Activated T-helper 1 cell treated with Interleukin-2 at 50 U/mL for 16 hours (primary cell): ENCODE data around the gene CAB39L.

ENCODE experiments used
- DNase-seq: peaks from one replicate; pipeline ENCODE4 v3.0.0-alpha.2; 2020; ENCODE audit warnings: low read depth

CAB39L gene

GRCh38 chr13:49400755-49401659 lies 42.9 kb downstream of the CAB39L start:
- no peak for DNase-seq

- no peak for DNase-seq
Measured at GRCh38 chr13:49399801-49400472, 43.9 kb downstream of the CAB39L start.

DNA sequence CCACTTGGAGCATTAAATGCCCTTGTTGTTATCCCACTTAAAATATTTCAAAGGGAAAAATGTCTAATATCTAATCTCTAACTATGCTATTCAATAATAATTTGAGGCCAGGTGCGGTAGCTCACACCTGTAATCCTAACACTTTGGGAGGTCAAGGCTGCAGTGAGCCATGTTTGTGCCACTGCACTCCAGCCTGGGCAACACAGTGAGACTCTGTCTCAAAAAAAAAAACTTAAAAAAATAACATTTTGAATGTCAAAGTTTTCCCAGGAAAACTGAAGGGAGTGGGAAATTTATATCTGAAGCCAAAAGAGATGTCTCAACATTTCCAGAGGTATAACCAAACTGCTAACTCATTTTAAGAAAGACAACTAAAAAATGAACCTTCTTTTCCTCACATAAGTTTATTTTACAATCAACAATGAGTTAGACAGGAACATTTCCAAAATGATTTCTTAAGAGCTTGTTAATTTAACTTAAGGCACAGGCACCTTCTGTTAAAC lies 47.9 kb downstream of the CAB39L start:
- DNase-seq, result no peak

GRCh38 chr13:49395451-49395865 lies 48.4 kb downstream of the CAB39L start:
- DNase-seq, result no peak

DNA sequence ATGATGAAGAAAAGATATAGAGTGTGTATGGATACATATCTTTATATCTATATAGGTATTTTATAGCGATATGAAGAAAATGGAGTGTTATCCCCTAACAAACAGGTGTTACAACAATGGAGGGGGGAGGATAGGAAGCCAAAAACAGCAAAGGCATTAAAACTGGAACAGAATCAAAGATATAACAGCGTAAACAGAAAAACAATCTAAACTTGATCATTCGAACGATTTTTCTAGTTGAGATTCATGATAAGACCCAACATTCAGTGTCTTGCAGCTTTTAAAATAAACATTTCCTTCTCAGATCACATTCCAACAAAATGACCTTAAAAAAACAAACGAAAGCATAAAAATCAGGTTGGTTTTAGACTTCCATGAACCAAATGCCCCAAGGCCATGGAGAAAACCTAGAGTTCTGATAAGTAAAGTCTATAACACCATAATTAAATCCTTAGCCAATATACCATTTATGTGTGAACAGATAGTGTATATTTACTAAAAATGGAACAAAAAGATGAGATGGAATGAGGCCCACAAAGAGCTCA lies 55.7 kb downstream of the CAB39L start:
- DNase-seq, result no peak

DNA sequence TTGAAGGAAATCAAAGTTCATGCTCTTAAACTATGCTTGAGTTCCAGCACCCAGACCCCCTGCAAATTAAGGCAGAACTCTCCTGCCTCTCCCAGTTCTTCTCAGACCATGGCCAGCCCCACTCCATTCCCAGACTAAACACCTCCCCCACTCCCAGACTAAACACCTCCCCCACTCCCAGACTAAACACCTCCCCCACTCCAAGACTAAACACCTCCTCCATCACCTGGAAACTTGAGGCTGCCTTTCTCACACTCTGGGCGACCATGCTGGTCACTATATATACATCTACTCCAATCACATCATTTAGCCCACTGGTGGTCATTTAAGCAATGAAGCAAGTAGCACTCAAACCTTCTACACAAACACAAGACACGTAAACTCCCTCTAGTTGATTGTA lies 57.2 kb downstream of the CAB39L start:
- DNase-seq, result no peak

DNA sequence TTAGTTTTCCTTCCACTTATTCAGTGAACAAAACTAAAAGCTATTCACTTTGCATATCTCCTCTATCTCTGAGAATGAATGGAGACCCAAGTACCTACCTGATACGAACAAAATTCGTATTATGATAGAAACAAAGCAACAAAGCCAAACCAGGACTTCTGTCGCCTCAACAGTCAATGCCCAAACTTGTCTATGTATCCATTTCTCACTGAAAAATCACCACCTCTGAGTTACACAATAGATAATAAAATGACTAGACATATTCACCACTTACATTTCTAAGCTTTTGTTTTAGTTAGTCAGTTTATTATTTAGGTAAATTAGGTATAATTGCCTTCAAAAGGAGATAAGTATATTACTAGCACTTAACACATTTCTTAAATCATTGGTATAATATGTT lies 67.7 kb downstream of the CAB39L start:
- DNase-seq, result no peak

- no peak for DNase-seq
Measured at GRCh38 chr13:49374585-49375290, 69.1 kb downstream of the CAB39L start.

- no peak for DNase-seq
Measured at GRCh38 chr13:49373716-49374115, 70.1 kb downstream of the CAB39L start.

- no peak for DNase-seq
Measured at GRCh38 chr13:49371943-49372613, 71.8 kb downstream of the CAB39L start.

- no peak for DNase-seq
Measured at GRCh38 chr13:49370371-49370770, 73.5 kb downstream of the CAB39L start.

GRCh38 chr13:49369866-49370265 lies 74.0 kb downstream of the CAB39L start:
- no peak for DNase-seq

DNA sequence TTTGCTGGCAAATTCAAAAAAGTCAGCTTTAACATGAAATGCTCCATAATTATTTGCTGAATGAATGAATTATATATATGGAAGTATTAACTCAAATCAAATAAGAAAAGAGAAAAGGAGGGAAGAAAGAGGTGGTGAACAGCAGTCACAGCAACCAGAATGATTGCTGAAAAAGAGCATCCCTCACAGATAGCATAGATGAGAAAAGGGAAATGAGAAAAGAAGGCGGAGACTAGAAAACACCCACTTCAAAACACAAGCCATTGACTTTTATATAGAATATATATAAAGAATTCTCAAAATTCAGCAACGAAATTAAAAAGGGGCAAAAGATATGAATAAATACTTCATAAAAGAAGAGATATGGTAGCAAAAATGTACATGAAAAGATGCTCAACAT lies 75.2 kb downstream of the CAB39L start:
- no peak for DNase-seq

GRCh38 chr13:49367640-49368422 lies 76.0 kb downstream of the CAB39L start:
- no peak for DNase-seq

DNA sequence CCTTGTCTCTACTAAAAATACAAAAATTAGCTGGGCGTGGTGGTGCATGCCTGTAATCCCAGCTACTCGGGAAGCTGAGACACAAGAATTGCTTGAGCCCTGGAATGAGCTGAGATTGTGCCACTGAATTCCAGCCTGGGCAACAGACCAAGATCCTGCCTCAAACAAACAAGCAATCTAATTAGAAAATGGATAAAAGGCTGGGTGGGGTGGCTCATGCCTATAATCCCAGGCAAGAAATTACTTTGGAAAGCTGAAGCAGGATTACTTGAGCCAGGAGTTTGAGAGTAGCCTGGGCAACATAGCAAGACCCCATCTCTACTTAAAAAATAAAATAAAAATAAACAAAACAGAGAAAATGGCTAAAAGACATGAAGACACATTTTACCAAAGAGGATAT lies 77.0 kb downstream of the CAB39L start:
- no peak for DNase-seq

DNA sequence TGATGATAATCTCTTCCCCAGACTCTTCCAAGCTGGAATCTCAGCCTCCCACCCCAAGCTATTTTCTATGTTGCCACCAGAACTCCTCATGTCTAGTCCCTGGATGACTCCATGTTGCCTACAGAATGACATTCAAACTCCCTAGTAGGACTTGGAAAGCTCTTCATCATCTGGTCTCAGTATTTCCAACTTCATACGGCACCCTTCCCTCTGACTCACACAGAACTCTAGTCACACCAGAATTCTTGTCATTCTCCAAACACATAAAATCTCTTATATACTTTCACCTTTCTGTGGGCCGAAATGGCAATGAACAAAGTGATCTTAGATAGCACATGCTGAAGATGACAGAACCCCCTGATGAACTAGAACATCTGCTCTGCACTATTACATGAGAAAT lies 86.2 kb downstream of the CAB39L start:
- DNase-seq, result no peak

DNA sequence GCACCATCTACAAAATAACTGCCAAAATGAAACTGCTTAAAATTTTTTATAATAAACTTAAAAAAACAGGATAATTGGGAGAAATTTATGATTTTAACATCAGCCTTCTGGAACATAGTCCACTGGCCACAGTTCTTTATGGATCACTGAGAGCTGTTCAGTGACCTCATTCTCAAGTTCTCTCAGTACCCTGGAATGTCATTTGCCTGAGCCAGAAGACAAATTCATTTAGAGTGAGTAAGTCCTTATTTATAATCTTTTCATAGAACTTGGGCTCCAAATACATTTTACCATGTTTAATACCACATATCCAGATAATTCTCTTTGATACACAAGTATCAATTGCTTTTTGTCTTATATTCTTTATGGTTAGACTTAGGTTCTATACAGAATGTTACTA lies 87.6 kb downstream of the CAB39L start:
- DNase-seq, result no peak

DNA sequence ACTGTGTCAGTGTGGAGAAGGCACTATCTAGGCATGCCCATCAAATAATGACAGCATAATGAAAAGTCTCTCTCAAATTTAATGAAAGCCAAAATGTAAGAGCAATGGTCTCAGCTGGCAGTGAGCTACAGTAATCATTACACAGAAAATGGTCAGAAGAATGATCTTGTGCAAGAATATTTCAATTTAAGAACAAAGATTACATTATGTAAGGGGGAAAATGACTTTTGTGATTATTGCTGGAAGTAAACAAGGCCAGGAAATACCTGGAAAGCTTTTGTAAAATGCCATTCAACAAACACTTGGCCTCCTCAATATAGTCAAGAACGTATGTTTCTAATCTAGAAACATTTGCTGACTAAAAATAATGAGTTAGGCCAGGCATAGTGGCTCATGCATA lies 89.1 kb downstream of the CAB39L start:
- DNase-seq, result no peak

GRCh38 chr13:49353908-49354307 lies 90.0 kb downstream of the CAB39L start:
- DNase-seq, result no peak

GRCh38 chr13:49351871-49352270 lies 92.0 kb downstream of the CAB39L start:
- DNase-seq, result no peak

DNA sequence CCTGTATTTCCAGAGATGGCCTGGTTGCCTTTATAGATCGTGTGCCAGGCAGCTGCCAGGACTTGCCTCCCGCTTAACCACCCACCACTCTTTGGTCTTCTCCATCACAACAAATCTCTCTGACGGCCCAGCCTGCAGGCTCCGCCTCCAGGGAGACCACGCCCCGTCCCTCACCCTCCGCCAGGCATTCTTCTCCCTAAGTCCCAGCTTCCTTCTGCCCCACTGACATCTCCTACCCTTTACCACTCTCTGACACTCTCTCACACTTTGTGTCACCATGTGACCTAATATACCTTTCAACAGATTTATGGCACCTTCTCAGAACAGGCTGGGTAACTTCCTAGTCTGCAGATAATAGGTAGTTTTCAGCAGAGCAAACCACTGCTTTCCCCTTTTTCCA lies 95.1 kb downstream of the CAB39L start:
- DNase-seq, result no peak
